Neural progenitor cell (in vitro differentiated cells): ENCODE measurements around the gene PGK1. TPM values are rescaled to one million over a fixed set of nuclear protein-coding genes. Genes with fewer than 3 reads are reported as not detected.
A peak's percentile ranks its signal among the peaks of the same experiment; 100 is the strongest.
"Not testable (repeated sequence)": the region's sequence is repeated elsewhere in the genome, so short reads cannot be mapped to it uniquely, and the experiment has no call there.

Source experiments
- DNase-seq: peaks from one replicate; pipeline ENCODE4 v3.0.0-alpha.2; 2016; ENCODE audit warnings: low spot score
- H2AFZ ChIP-seq: fragments of 200-600 bp; sonication (generic); replicated peaks from 2 replicates; pipeline ENCODE4 v1.6.1; 2016; ENCODE audit warnings: antibody characterized with exemption
- H3F3A ChIP-seq: fragments of 200-600 bp; sonication (generic); 2 replicates; pipeline ENCODE4 v1.6.1; 2016; ENCODE audit warnings: antibody characterized with exemption, low read depth
- H3K27ac ChIP-seq: fragments of 200-600 bp; sonication (generic); 2 replicates; pipeline ENCODE4 v1.5.1; 2016; ENCODE audit warnings: mild to moderate bottlenecking
- H3K27me3 ChIP-seq: fragments of 200-600 bp; sonication (generic); 2 replicates; pipeline ENCODE4 v1.6.1; 2016; ENCODE audit warnings: mild to moderate bottlenecking, moderate library complexity
- H3K36me3 ChIP-seq: fragments of 200-600 bp; sonication (generic); 2 replicates; pipeline ENCODE4 v1.5.1; 2016
- H3K4me1 ChIP-seq: fragments of 200-600 bp; sonication (generic); 2 replicates; pipeline ENCODE4 v1.6.1; 2016; ENCODE audit warnings: mixed run types
- H3K4me2 ChIP-seq: fragments of 200-600 bp; sonication (generic); 2 replicates; pipeline ENCODE4 v1.6.1; 2016
- H3K4me3 ChIP-seq: fragments of 200-600 bp; sonication (generic); 2 replicates; pipeline ENCODE4 v1.5.1; 2016
- H3K79me2 ChIP-seq: fragments of 200-600 bp; sonication (generic); 2 replicates; pipeline ENCODE4 v1.6.1; 2016; ENCODE audit warnings: low read depth
- H3K9ac ChIP-seq: fragments of 200-600 bp; sonication (generic); 2 replicates; pipeline ENCODE4 v1.6.1; 2016
- H3K9me3 ChIP-seq: fragments of 200-600 bp; sonication (generic); 2 replicates; pipeline ENCODE4 v1.5.1; 2016; ENCODE audit warnings: low read depth
- H4K20me1 ChIP-seq: fragments of 200-600 bp; sonication (generic); 2 replicates; pipeline ENCODE4 v1.6.1; 2016; ENCODE audit warnings: low read depth
- H3K27ac Mint-ChIP-seq: 3 replicates; pipeline ENCODE4 v1.8.0; 2021; ENCODE audit warnings: mixed read lengths
- H3K27me3 Mint-ChIP-seq: 2 replicates; pipeline ENCODE4 v1.8.0; 2022; ENCODE audit warnings: low read depth, mild to moderate bottlenecking, inconsistent platforms, moderate library complexity, mixed read lengths; ENCODE audit not compliant: insufficient read depth
- H3K36me3 Mint-ChIP-seq: 3 replicates; pipeline ENCODE4 v1.8.0; 2021; ENCODE audit warnings: mixed read lengths
- H3K4me1 Mint-ChIP-seq: 3 replicates; pipeline ENCODE4 v1.8.0; 2021; ENCODE audit warnings: mixed read lengths
- H3K4me3 Mint-ChIP-seq: 3 replicates; pipeline ENCODE4 v1.8.0; 2021; ENCODE audit warnings: mild to moderate bottlenecking, moderate library complexity, mixed read lengths
- H3K9me3 Mint-ChIP-seq: 3 replicates; pipeline ENCODE4 v1.8.0; 2020; ENCODE audit warnings: mixed read lengths
- EZH2 ChIP-seq: fragments of 200-600 bp; sonication (generic); IDR thresholded peaks from 2 replicates; pipeline ENCODE4 v1.6.1; 2017; ENCODE audit warnings: antibody characterized with exemption, mild to moderate bottlenecking, moderate library complexity
- EZH2phosphoT487 ChIP-seq: fragments of 200-600 bp; sonication (generic); IDR thresholded peaks from 2 replicates; pipeline ENCODE4 v1.6.1; 2017; ENCODE audit warnings: antibody characterized with exemption
- total RNA-seq: library from RNA; depleted of rRNA; stranded (reverse); fragments of >200 nt; gene quantifications from 2 replicates; pipeline ENCODE4 v1.2.3, GENCODE V29; 2015; ENCODE audit warnings: low replicate concordance
- TF ChIP-seq, protein P1 (sequence below): fragments of 200-600 bp; sonication (generic); IDR thresholded peaks from 2 replicates; pipeline ENCODE4 v1.5.1; 2017; ENCODE audit warnings: antibody characterized with exemption, mild to moderate bottlenecking

Gene PGK1
- total RNA-seq, 1 donor from 2014 or later = 446 TPM

GRCh38 chrX:78139160-78140123, 35.4 kb downstream of the PGK1 start, which contains the start of gene TAF9B:
Gene TAF9B, minus strand, starts transcription at chrX:78139650. Its CDS starts 39 bp downstream, at chrX:78139611.
- Histone ChIP-seq H2AFZ (no peak within 1 kb of the TSS), H3K4me1 (no peaks in the 10 kb centered on the region), H3K4me3 (peak within 1 kb of the TSS; percentile 67), H3K4me2 (peak within 1 kb of the TSS; percentile 69), H3K9me3 (no peaks in the 10 kb centered on the region), H4K20me1 (no peaks in the 10 kb centered on the region), H3F3A (no peaks in the 10 kb centered on the region), H3K27me3 (no peaks in the 10 kb centered on the region), H3K79me2 (peaks cover 5% of the 10 kb centered on the region), H3K36me3 (no peaks in the 10 kb centered on the region), H3K9ac (peak within 1 kb of the TSS; percentile 66), H3K27ac (no peak within 1 kb of the TSS)
- Mint-ChIP-seq H3K36me3 (no peaks in the 10 kb centered on the region), H3K27me3 (peaks cover 6% of the 10 kb centered on the region), H3K27ac (peak within 1 kb of the TSS; percentile 82), H3K4me1 (no peaks in the 10 kb centered on the region), H3K9me3 (peaks cover 5% of the 10 kb centered on the region), H3K4me3 (peak within 1 kb of the TSS; percentile 90)
- TF ChIP-seq EZH2phosphoT487 (no peak), EZH2 (no peak)
- TF ChIP-seq, protein P1, sequence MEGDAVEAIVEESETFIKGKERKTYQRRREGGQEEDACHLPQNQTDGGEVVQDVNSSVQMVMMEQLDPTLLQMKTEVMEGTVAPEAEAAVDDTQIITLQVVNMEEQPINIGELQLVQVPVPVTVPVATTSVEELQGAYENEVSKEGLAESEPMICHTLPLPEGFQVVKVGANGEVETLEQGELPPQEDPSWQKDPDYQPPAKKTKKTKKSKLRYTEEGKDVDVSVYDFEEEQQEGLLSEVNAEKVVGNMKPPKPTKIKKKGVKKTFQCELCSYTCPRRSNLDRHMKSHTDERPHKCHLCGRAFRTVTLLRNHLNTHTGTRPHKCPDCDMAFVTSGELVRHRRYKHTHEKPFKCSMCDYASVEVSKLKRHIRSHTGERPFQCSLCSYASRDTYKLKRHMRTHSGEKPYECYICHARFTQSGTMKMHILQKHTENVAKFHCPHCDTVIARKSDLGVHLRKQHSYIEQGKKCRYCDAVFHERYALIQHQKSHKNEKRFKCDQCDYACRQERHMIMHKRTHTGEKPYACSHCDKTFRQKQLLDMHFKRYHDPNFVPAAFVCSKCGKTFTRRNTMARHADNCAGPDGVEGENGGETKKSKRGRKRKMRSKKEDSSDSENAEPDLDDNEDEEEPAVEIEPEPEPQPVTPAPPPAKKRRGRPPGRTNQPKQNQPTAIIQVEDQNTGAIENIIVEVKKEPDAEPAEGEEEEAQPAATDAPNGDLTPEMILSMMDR = no peak
- peak; percentile 90 for DNase-seq

DNA sequence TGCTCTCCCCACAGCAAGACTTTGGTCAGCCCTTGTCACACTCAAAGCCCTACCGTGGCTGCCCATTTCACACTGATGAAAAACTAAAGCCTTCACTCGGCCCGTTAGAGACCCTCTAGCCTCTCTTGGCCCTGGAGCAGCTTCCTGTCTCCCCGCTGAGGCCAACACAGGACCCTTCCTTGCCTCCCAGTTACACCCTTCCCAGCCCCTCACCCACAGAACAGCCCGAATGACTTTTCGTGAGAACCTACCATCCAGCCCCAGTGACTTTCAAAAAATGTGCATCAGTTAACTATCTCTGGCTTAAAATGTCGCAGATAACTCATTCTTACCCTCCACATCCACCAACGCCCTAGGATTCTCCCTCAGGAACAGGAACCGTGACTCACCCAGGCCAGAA, 36.2 kb downstream of the PGK1 start:
- Histone ChIP-seq H3K27me3 (no peaks in the 10 kb centered on the region), H3K9ac (no peak overlapping the region), H3K4me1 (no peaks in the 10 kb centered on the region), H3K27ac (no peak overlapping the region), H3K36me3 (no peaks in the 10 kb centered on the region), H3F3A (no peaks in the 10 kb centered on the region), H3K4me3 (no peak overlapping the region), H3K9me3 (no peaks in the 10 kb centered on the region), H3K4me2 (peak overlapping the region; percentile 38), H3K79me2 (peaks cover 5% of the 10 kb centered on the region), H4K20me1 (no peaks in the 10 kb centered on the region), H2AFZ (no peak overlapping the region)
- Mint-ChIP-seq H3K4me3 (peak overlapping the region; percentile 90), H3K4me1 (no peaks in the 10 kb centered on the region), H3K36me3 (no peaks in the 10 kb centered on the region), H3K9me3 (peaks cover 5% of the 10 kb centered on the region), H3K27ac (no peak overlapping the region), H3K27me3 (peaks cover 6% of the 10 kb centered on the region)
- DNase-seq = no peak
- TF ChIP-seq, protein P1 = no peak
- TF ChIP-seq EZH2 (no peak), EZH2phosphoT487 (no peak)

DNA sequence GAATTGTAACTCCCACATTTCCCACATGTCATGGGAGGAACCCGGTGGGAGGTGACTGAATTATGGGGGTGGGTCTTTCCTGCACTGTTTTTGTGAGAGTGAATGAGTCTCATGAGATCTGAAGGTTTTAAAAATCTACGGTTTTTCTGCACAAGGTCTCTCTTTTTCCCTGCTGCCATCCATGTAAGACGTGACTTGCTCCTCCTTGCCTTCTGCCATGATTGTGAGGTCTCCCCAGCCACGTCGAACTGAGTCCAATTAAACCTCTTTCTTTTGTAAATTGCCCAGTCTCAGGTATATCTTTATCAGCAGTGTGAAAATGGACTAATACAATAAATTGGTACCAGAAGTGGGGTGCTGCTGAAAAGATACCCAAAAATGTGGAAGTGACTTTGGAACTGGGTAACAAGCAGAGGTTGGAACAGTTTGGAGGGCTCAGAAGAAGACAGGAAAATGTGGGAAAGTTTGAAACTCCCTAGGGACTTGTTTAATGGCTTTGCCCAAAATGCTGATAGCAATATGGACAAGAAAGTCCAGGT, 43.0 kb downstream of the PGK1 start:
- H3K27me3 Mint-ChIP-seq, DNase-seq, H4K20me1 ChIP-seq, H3K4me3 ChIP-seq, H3K27ac Mint-ChIP-seq, H3K4me1 ChIP-seq, H3K9ac ChIP-seq, H2AFZ ChIP-seq, H3K36me3 ChIP-seq, H3K4me2 ChIP-seq, H3K4me3 Mint-ChIP-seq, H3K36me3 Mint-ChIP-seq, H3K4me1 Mint-ChIP-seq, H3K27ac ChIP-seq, H3F3A ChIP-seq, H3K79me2 ChIP-seq, H3K27me3 ChIP-seq: not testable (repeated sequence)
- H3K9me3 ChIP-seq = peaks cover 22% of the 10 kb centered on the region
- H3K9me3 Mint-ChIP-seq = peaks cover 27% of the 10 kb centered on the region

DNA sequence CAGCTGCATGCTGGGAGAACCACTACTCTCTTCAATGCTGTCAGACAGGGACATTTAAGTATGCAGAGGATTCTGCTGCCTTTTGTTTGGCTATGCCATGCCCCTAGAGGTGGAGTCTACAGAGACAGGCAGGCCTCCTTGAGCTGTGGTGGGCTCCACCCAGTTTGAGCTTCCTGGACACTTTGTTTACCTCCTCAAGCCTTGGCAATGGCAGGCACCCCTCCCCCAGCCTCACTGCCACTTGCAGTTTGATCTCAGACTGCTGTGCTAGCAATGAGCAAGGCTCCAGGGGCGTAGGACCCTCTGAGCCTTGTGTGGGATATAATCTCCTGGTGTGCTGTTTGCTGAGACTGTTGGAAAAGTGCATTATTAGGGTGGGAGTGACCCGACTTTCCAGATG, 53.3 kb downstream of the PGK1 start:
- not testable (repeated sequence) for H3K4me2 ChIP-seq, H3K27ac ChIP-seq, H3K4me1 ChIP-seq, H3K27me3 Mint-ChIP-seq, H3K9me3 ChIP-seq, H4K20me1 ChIP-seq, H3K36me3 Mint-ChIP-seq, H3K4me3 Mint-ChIP-seq, H3K4me3 ChIP-seq, H3F3A ChIP-seq, H3K9ac ChIP-seq, H2AFZ ChIP-seq, H3K79me2 ChIP-seq, H3K27me3 ChIP-seq, H3K27ac Mint-ChIP-seq, H3K9me3 Mint-ChIP-seq, H3K36me3 ChIP-seq, H3K4me1 Mint-ChIP-seq, DNase-seq

DNA sequence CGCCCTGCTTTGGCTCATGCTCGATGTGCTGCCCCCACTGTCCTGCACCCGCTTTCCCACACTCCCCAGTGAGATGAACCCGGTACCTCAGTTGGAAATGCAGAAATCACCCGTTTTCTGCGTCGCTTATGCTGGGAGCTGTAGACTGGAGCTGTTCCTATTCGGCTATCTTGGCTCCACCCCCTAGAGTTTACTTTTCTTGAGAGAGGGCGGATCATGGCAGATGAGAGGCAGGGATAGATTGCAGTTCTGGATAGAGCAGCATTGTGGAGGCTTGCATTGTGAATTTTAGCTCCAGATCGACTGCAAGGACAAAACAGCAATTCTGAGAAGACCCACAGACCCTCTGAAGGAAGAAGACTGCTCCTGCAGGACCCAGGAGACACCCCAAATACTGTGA, 53.8 kb downstream of the PGK1 start:
- H3K27me3 ChIP-seq, DNase-seq, H3K9me3 Mint-ChIP-seq, H3K9ac ChIP-seq, H3K79me2 ChIP-seq, H3K9me3 ChIP-seq, H3K4me2 ChIP-seq, H3K4me1 ChIP-seq, H3K27me3 Mint-ChIP-seq, H3K27ac Mint-ChIP-seq, H3K4me3 ChIP-seq, H3K4me3 Mint-ChIP-seq, H3K36me3 ChIP-seq, H3F3A ChIP-seq, H3K27ac ChIP-seq, H2AFZ ChIP-seq, H3K36me3 Mint-ChIP-seq, H4K20me1 ChIP-seq, H3K4me1 Mint-ChIP-seq: not testable (repeated sequence)

DNA sequence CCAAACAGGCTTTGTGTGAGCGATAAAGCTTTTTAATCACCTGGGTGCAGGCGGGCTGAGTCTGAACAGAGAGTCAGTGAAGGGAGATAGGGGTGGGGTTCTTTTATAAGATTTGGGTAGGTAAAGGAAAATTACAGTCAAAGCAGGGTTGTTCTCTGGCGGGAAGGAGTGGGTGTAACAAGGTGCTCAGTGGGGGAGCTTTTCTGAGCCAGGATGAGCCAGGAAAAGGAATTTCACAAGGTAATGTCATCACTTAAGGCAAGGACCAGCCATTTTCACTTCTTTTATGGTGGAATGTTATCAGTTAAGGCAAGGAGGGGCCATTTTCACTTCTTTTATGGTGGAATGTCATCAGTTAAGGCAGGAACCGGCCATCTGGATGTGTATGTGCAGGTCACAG, 56.7 kb downstream of the PGK1 start:
- H3K4me3 Mint-ChIP-seq, DNase-seq: not testable (repeated sequence)

More for the DNA sequence above, 56.7 kb downstream of the PGK1 start:
- not testable (repeated sequence) for H3F3A ChIP-seq, H3K36me3 Mint-ChIP-seq, H3K27ac Mint-ChIP-seq, H3K9ac ChIP-seq, H3K9me3 ChIP-seq, H3K9me3 Mint-ChIP-seq, H3K79me2 ChIP-seq, H2AFZ ChIP-seq, H3K27me3 ChIP-seq, H3K4me3 ChIP-seq, H3K4me1 Mint-ChIP-seq, H3K4me2 ChIP-seq, H4K20me1 ChIP-seq, H3K4me1 ChIP-seq, H3K27me3 Mint-ChIP-seq, H3K36me3 ChIP-seq, H3K27ac ChIP-seq
